ENCODE data around the gene TUBB6.

DNA sequence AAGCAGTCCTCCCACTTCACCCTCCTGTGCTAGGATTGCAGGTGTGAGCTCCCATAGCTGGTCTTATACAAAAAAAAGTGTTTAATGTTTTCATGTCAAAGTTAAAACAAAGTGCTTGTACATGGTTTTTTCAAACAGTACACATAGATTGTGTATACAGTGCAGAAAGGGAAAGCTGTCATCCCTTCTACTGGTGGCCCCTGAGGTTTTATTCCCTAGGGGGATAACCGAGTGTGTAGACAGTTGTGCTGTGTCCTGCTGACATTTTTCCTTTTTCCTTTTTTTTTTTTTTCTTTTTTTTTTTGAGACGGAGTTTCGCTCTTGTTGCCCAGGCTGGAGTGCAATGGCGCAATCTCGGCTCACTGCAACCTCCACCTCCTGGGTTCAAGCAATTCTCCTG is 10.8 kb downstream of the TUBB6 start:
- TF ChIP-seq CTCF (IDR thresholded peaks at IDR 0.05) (no peak), POLR2AphosphoS5 (IDR thresholded peaks at IDR 0.05) (no peak), POLR2A (IDR thresholded peaks at IDR 0.05) (no peak), EP300 (IDR thresholded peaks at IDR 0.05; ENCODE audit: low read depth) (no peak)

Data from transverse colon (tissue), 4 donors.